ENCODE data around the gene TBC1D24.
"Not testable (repeated sequence)": the region's sequence is repeated elsewhere in the genome, so short reads cannot be mapped to it uniquely, and the experiment has no call there.

TBC1D24 gene

GRCh38 chr16:2533912-2534311 lies 59.0 kb downstream of the TBC1D24 start:
- in situ Hi-C loops (cut with HindIII; ENCODE audit: low sequenced_read_pairs) = no loop called here
- no peak overlapping the region for H3K4me3 ChIP-seq (ENCODE audit: low read depth, low read length)
- DNase-seq (ENCODE audit: low read depth, low spot score) = no peak
- TF ChIP-seq CTCF (IDR thresholded peaks at IDR 0.05; ENCODE audit: low read depth, low read length) = no peak

GRCh38 chr16:2534335-2534734 lies 59.4 kb downstream of the TBC1D24 start:
- in situ Hi-C loops (cut with HindIII; ENCODE audit: low sequenced_read_pairs); H3K4me3 ChIP-seq (ENCODE audit: low read depth, low read length); DNase-seq (ENCODE audit: low read depth, low spot score): not testable (repeated sequence)

DNA sequence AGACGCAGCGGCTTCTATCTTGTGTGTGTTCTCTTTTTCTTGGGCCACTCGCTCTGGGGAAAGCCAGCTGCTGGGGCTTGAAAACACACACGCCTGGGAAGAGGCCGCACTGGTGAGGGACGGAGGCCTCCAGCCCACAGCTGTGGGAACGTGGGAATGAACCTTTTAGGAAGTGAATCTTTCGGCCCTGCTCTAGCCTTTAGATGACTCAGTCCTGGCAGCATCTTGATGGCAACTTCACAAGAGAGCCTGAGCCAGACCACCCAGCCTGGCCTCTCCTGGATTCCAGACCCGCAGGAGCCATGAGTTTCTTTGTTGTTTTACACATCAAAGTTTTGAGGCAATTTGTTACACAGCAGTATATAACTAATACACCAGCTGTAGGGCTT lies 60.7 kb downstream of the TBC1D24 start:
- peak; percentile 69 for DNase-seq (ENCODE audit: low read depth, low spot score)
- no peak overlapping the region for H3K4me3 ChIP-seq (ENCODE audit: low read depth, low read length)
- no peak for TF ChIP-seq CTCF (IDR thresholded peaks at IDR 0.05; ENCODE audit: low read depth, low read length)
- in situ Hi-C loops (cut with HindIII; ENCODE audit: low sequenced_read_pairs) = no loop called here

DNA sequence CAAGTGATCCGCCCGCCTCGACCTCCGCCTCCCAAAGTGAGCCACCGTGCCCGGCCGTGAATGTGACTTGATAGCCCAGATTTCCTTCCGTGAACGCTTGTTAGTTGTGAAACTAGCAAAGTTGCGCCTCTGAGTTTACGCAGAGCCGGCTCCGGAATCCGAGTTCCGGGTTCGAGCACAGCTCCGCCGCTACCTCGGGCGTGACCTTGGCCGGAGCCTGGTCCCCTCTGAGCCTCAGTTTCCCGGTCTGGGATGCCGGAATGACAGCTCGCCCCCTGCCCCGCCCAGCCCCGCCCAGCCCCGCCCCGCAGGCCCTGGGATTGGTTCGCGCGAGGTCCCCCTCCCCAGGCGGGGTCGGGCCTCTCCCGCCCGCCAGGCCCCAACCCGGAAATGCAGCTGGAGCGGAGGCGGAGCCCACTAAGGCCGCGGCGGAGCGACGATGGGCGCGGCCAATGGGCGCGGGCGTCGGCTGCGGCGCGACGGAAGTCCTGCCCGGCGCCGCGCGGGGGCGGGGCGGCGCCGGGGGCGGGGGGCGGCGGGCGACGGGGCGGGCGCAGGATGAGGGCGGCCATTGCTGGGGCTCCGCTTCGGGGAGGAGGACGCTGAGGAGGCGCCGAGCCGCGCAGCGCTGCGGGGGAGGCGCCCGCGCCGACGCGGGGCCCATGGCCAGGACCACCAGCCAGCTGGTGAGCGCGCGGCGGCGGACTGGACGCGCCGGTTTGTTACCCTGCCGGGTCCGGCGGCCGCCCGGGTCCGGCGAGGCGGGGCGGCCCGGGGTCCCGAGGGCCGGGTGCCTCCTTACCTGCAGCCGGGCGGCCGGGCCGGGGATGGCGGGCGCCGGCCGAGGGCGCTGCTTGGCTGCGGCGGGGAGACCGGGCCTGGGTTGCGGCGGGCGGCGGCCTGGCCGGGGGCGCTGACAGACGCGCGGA lies 62.8 kb downstream of the TBC1D24 start, which contains the start of gene PDPK1:
Gene PDPK1 (plus strand): TSS at position 571 of the 929 bp plus-strand sequence. CDS start 92 bp downstream, at position 663.
- TF ChIP-seq CTCF (IDR thresholded peaks at IDR 0.05; ENCODE audit: low read depth, low read length) = no peak
- in situ Hi-C loops (cut with HindIII; ENCODE audit: low sequenced_read_pairs) = no loop called here
- peak within 1 kb of the TSS; percentile 72 for H3K4me3 ChIP-seq (ENCODE audit: low read depth, low read length)
- DNase-seq (ENCODE audit: low read depth, low spot score) = peak; percentile 95

DNA sequence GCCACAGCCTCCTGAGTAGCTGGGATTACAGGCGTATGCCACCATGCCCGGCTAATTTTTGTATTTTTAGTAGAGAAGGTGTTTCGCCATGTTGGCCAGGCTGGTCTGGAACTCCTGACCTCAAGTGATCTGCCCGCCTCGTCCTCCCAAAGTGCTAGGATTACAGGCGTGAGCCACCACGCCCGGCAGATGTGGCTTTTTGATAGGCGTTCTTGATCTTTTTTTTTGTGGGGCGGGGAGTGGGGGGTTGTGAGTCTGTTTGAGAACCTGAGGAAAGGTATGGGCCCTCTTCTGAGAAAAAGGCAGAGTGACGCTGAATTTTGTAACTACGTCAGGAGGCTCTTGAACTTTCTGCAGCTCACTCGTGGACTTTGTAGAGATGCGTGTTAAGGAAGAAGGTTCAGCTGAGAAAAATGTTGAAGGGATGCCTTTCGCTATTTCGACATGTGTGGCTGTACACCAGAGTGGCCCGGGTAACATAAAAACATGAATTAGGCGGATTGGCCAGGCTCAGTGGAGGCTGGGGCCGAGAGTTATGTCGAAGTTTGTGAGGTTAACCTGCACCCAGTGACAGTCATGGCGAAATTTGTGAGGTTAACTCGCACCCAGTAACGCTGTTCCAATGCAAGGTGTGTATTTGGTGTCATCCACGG lies 64.4 kb downstream of the TBC1D24 start:
- in situ Hi-C loops (cut with HindIII; ENCODE audit: low sequenced_read_pairs); H3K4me3 ChIP-seq (ENCODE audit: low read depth, low read length); DNase-seq (ENCODE audit: low read depth, low spot score): not testable (repeated sequence)

DNA sequence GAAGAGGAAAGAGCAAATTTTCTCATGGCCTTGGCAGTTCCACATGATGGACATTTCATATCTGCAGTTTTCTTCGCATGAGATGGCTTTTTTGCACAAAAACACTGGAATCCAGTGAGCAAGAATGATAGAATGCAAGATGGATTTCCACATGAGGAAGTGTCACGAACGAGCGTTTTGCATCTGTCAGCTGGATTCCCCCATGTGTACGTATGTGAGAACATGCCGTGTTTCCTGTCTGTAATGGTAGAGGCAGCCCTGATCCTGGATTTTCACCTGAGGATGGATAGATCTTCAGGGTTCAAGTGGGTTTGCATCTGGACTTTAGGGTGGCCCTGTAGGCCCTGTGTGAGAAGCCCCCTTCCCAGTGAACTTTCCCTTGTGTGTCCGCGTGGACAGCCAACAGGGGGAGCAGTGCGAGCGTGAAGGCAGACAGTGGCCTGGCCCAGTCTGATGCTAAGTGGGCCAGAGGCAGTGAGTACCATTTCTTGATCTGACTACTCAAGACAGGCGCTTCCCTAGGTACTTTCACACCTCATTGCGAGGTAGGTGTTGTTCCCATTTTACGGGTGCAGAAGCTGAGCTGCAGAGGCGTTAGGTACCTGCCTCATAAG lies 65.0 kb downstream of the TBC1D24 start:
- in situ Hi-C loops (cut with HindIII; ENCODE audit: low sequenced_read_pairs) = not testable (repeated sequence)

GRCh38 chr16:2540912-2541311 lies 66.0 kb downstream of the TBC1D24 start:
- in situ Hi-C loops (cut with HindIII; ENCODE audit: low sequenced_read_pairs); H3K4me3 ChIP-seq (ENCODE audit: low read depth, low read length); DNase-seq (ENCODE audit: low read depth, low spot score): not testable (repeated sequence)

More for the DNA sequence above, 65.0 kb downstream of the TBC1D24 start:
- TF ChIP-seq CTCF (IDR thresholded peaks at IDR 0.05; ENCODE audit: low read depth, low read length) = peak; percentile 43
- H3K4me3 ChIP-seq (ENCODE audit: low read depth, low read length); DNase-seq (ENCODE audit: low read depth, low spot score): not testable (repeated sequence)

GRCh38 chr16:2541409-2541808 lies 66.5 kb downstream of the TBC1D24 start:
- H3K4me3 ChIP-seq (ENCODE audit: low read depth, low read length); DNase-seq (ENCODE audit: low read depth, low spot score); in situ Hi-C loops (cut with HindIII; ENCODE audit: low sequenced_read_pairs): not testable (repeated sequence)

DNA sequence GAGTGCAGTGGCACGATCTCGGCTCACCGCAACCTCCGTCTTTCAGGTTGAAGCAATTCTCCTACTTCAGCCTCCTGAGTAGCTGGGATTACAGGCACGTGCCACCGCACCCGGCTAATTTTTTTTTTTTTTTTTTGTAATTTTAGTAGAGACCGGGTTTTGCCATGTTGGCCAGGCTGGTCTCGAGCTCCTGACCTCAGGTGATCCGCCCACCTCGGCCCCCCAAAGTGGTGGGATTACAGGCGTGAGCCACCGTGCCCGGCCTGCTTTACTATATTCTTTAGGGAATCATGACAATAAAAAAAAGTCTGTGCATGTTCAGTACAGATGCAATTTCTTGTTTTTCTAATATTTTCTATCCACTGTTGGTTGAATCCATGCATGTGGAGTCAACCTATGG lies 68.8 kb downstream of the TBC1D24 start:
- in situ Hi-C loops (cut with HindIII; ENCODE audit: low sequenced_read_pairs); H3K4me3 ChIP-seq (ENCODE audit: low read depth, low read length); DNase-seq (ENCODE audit: low read depth, low spot score): not testable (repeated sequence)

GRCh38 chr16:2550283-2550878 lies 75.5 kb downstream of the TBC1D24 start:
- in situ Hi-C loops (cut with HindIII; ENCODE audit: low sequenced_read_pairs); DNase-seq (ENCODE audit: low read depth, low spot score); H3K4me3 ChIP-seq (ENCODE audit: low read depth, low read length): not testable (repeated sequence)

Data from astrocyte of the spinal cord (primary cell).